Osteoblast (primary cell): ENCODE data around the gene PHKA2. TPM values are rescaled to one million over a fixed set of nuclear protein-coding genes. Genes with fewer than 3 reads are reported as not detected.

Experiments
- DNase-seq: peaks from one replicate; pipeline ENCODE4 v3.0.0; 2011; ENCODE audit warnings: low spot score, mixed read lengths; ENCODE audit not compliant: insufficient read length; ENCODE audit errors: missing footprints
- H2AFZ ChIP-seq: 2 replicates; pipeline ENCODE4 v1.6.0; 2011; ENCODE audit warnings: mild to moderate bottlenecking, low read length
- H3K27ac ChIP-seq: 2 replicates; pipeline ENCODE4 v1.5.1; 2011; ENCODE audit warnings: mild to moderate bottlenecking, low read depth, low read length, moderate library complexity
- H3K27me3 ChIP-seq: 2 replicates; pipeline ENCODE4 v1.6.0; 2012; ENCODE audit warnings: mild to moderate bottlenecking, control low read depth, inconsistent platforms, low read length, moderate library complexity; ENCODE audit not compliant: insufficient read depth
- H3K36me3 ChIP-seq: 2 replicates; pipeline ENCODE4 v1.5.1; 2011; ENCODE audit warnings: mild to moderate bottlenecking, low read length, control low read depth, moderate library complexity; ENCODE audit not compliant: insufficient read depth
- H3K4me1 ChIP-seq: 2 replicates; pipeline ENCODE4 v1.5.1; 2011; ENCODE audit warnings: mild to moderate bottlenecking, low read length, control low read depth, moderate library complexity; ENCODE audit not compliant: insufficient read depth
- H3K4me2 ChIP-seq: 2 replicates; pipeline ENCODE4 v1.6.0; 2011; ENCODE audit warnings: mild to moderate bottlenecking, low read length; ENCODE audit not compliant: insufficient read depth
- H3K4me3 ChIP-seq: fragments of 200-600 bp; sonication (generic); 3 replicates; pipeline ENCODE4 v1.5.1; 2012; ENCODE audit warnings: mild to moderate bottlenecking, low read length, inconsistent platforms; ENCODE audit not compliant: insufficient read depth
- H3K79me2 ChIP-seq: 2 replicates; pipeline ENCODE4 v1.6.0; 2012; ENCODE audit warnings: mild to moderate bottlenecking, low read length, control low read depth, inconsistent platforms; ENCODE audit not compliant: insufficient read depth
- H3K9me3 ChIP-seq: 2 replicates; pipeline ENCODE4 v1.5.1; 2011; ENCODE audit warnings: low read depth, low read length, control low read depth
- H4K20me1 ChIP-seq: 2 replicates; pipeline ENCODE4 v1.6.0; 2012; ENCODE audit warnings: mild to moderate bottlenecking, low read length, control low read depth; ENCODE audit not compliant: insufficient read depth
- total RNA-seq: library from RNA; depleted of rRNA; stranded (reverse); fragments of >200 nt; gene quantifications from 2 replicates; pipeline ENCODE4 v1.2.3, GENCODE V29; 2012
- TF ChIP-seq, protein P1 (sequence below): IDR thresholded peaks from 2 replicates; pipeline ENCODE4 v1.5.1; 2011; ENCODE audit warnings: mild to moderate bottlenecking, low read depth, low read length, moderate library complexity; ENCODE audit errors: extremely low read depth

The PHKA2 gene
- total RNA-seq, 1 donor, result 13.8 TPM

DNA sequence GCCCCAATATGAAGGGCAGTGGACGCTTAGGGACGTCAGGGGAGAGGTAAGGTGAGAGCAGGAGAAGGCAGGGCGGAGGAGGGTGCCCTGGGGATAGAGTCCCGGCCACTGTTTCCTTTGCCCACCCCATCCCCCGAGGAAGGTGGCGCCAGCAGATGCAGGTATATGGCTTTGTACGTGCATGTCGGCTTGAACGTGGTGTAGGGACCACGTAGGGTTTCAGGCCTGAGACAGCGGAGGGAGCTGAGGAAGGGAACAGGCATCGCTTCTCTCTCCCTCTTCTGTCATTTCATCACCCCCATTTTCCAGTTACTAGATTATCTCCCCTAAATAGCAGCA, 97.9 kb downstream of the PHKA2 start:
- H3K9me3 ChIP-seq, result no peaks in the 10 kb centered on the region
- no peaks in the 10 kb centered on the region for H3K79me2 ChIP-seq
- peak overlapping the region; percentile 58 for H2AFZ ChIP-seq
- DNase-seq, result no peak
- H3K4me1 ChIP-seq, result peaks cover 9% of the 10 kb centered on the region
- no peaks in the 10 kb centered on the region for H4K20me1 ChIP-seq
- TF ChIP-seq, protein P1, sequence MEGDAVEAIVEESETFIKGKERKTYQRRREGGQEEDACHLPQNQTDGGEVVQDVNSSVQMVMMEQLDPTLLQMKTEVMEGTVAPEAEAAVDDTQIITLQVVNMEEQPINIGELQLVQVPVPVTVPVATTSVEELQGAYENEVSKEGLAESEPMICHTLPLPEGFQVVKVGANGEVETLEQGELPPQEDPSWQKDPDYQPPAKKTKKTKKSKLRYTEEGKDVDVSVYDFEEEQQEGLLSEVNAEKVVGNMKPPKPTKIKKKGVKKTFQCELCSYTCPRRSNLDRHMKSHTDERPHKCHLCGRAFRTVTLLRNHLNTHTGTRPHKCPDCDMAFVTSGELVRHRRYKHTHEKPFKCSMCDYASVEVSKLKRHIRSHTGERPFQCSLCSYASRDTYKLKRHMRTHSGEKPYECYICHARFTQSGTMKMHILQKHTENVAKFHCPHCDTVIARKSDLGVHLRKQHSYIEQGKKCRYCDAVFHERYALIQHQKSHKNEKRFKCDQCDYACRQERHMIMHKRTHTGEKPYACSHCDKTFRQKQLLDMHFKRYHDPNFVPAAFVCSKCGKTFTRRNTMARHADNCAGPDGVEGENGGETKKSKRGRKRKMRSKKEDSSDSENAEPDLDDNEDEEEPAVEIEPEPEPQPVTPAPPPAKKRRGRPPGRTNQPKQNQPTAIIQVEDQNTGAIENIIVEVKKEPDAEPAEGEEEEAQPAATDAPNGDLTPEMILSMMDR, result no peak
- H3K4me2 ChIP-seq, result peak overlapping the region; percentile 90
- peak overlapping the region; percentile 62 for H3K4me3 ChIP-seq
- no peaks in the 10 kb centered on the region for H3K36me3 ChIP-seq
- no peak overlapping the region for H3K27ac ChIP-seq
- H3K27me3 ChIP-seq, result no peaks in the 10 kb centered on the region

DNA sequence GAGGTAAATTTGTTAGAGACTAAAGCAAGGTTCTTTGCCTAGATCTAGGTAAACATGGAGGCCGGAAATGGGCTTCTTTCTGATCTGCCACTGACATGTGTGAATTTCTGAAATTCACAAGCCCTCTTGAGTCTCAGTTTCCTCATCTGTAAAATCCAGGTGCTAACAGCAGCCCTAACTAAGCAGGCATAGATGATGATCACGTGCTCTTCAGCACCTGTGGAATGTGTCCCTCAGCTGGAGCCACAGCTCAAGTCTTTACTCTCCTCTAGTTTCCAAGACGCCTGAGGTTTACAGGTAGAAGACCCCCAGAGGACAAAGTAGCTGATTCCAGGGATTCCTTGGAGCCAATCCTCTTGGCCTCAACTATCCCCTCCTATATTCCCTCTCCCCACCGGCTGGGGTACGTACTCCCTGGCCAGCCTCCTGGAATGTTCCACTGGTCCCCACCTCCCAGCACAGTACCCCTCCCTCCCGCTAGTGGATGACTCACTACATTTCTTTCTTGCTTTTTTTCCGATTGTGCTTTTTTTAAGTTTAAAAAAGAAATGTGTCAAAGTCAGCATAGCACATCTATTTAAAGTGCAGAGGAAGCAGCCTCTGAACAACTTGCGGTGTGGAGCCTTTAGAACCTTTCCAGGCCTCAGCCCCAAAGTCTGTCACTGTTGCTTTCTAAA, 98.4 kb downstream of the PHKA2 start:
- TF ChIP-seq, protein P1, result no peak
- no peaks in the 10 kb centered on the region for H3K27me3 ChIP-seq
- peak overlapping the region; percentile 90 for H3K4me2 ChIP-seq
- H3K4me3 ChIP-seq, result peak overlapping the region; percentile 62
- DNase-seq, result peak; percentile 43
- no peaks in the 10 kb centered on the region for H4K20me1 ChIP-seq
- H3K27ac ChIP-seq, result no peak overlapping the region
- H3K4me1 ChIP-seq, result peaks cover 9% of the 10 kb centered on the region
- no peaks in the 10 kb centered on the region for H3K79me2 ChIP-seq
- H3K9me3 ChIP-seq, result no peaks in the 10 kb centered on the region
- peak overlapping the region; percentile 58 for H2AFZ ChIP-seq
- H3K36me3 ChIP-seq, result no peaks in the 10 kb centered on the region

DNA sequence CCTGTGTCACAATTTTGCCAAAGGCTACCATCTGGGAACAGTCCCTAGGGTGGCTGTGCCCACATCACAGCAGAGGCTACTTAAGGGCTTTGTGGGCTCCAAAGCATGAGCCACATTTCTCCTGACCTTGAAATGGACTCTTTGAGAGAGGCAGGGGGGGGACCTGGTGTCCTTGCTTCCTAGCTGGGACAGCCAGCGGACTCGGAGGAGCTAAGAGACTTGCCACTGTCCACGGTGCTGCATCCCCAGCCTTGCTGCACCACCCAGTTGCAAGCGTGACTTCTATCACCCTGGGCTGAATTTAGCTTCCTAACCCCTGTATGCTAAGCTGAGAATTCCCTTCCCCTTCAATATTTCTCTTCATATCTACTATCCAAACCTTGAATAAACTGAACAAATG, 99.0 kb downstream of the PHKA2 start:
- no peak overlapping the region for H2AFZ ChIP-seq
- no peaks in the 10 kb centered on the region for H3K36me3 ChIP-seq
- peaks cover 3% of the 10 kb centered on the region for H3K27me3 ChIP-seq
- no peak overlapping the region for H3K4me2 ChIP-seq
- peaks cover 9% of the 10 kb centered on the region for H3K4me1 ChIP-seq
- no peak overlapping the region for H3K4me3 ChIP-seq
- TF ChIP-seq, protein P1, result no peak
- H3K9me3 ChIP-seq, result no peaks in the 10 kb centered on the region
- H3K27ac ChIP-seq, result no peak overlapping the region
- H3K79me2 ChIP-seq, result no peaks in the 10 kb centered on the region
- no peaks in the 10 kb centered on the region for H4K20me1 ChIP-seq
- DNase-seq, result peak; percentile 83

DNA sequence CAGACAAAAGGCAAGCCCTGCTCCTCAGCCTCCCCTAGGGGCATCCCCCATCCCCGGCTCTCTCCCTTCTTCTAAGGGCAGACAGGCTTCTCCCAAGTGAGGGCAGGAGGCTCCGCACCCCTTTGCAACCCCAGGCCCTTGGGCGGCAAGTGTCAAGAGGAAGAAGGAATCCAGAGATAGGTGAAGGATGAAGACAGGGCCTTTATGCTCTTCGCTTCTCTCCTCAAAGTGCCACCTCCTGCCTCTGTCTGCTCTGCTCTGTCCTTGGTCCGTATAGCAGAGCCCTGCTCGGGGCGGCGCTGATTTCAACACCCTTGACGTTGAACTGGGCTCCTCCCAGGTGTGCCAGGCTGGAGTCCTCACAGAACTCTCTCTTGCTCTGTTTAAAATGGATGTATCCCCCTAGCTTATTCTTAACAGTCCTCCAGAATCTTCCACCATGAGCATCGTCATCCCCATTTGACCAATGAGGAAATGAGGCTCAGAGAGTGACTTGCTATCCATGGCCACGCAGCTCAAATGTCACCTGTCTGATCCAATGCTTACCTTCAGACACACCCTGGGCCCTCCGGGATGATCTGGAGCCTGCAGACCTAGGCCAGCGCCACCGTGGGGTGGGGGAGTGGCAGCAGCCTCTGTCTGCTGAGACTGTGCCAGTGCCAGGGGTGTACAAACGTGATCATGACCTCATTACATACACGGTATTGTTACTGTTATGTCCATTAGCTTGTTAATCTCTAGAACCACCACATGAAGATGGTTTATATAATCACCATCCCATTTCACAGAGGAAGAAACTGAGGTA, 99.8 kb downstream of the PHKA2 start:
- Histone ChIP-seq H3K4me3 (no peak overlapping the region), H3K4me1 (peaks cover 9% of the 10 kb centered on the region), H2AFZ (no peak overlapping the region), H4K20me1 (no peaks in the 10 kb centered on the region), H3K27ac (no peak overlapping the region), H3K79me2 (no peaks in the 10 kb centered on the region), H3K36me3 (no peaks in the 10 kb centered on the region), H3K4me2 (no peak overlapping the region), H3K9me3 (no peaks in the 10 kb centered on the region), H3K27me3 (peaks cover 3% of the 10 kb centered on the region)
- TF ChIP-seq, protein P1, result no peak
- DNase-seq, result no peak
